ENCODE data around the gene ZSWIM5.
"Not testable (repeated sequence)": the region's sequence is repeated elsewhere in the genome, so short reads cannot be mapped to it uniquely, and the experiment has no call there.

The ZSWIM5 gene

GRCh38 chr1:44999232-44999631, 207.2 kb downstream of the ZSWIM5 start:
- ATAC-seq: no peak

DNA sequence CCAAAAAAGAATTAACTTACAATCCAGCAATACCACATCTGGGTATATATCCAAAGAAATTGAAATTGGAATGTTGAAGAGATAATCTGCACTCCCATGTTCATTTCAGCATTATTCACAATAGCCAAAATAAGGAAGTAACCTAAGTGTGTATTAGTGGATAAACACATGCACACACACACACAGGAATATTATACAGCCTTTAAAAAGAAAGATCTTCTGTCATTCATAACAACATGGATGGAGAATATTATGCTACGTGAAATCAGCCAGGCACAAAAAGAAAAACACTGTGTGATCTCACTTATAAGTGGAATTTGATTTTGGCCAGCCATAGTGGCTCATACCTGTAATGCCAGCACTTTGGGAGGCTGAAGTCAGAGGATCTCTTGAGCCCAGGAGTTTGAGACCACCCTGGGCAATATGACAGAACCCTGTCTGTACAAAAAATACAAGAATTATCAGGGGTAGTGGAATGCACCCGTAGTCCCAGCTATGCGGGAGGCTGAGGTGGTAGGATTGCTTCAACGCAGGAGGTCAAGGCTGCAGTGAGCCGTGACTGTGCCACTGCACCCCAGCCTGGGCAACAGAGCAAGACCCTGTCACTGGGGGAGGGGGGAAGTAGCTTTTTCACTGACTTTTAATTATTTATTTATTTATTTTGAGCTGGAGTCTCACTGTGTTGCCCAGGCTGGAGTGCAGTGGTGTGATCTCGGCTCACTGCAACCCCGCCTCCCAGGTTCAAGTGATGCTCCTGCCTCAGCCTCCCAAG, 210.8 kb downstream of the ZSWIM5 start:
- ATAC-seq: no peak

DNA sequence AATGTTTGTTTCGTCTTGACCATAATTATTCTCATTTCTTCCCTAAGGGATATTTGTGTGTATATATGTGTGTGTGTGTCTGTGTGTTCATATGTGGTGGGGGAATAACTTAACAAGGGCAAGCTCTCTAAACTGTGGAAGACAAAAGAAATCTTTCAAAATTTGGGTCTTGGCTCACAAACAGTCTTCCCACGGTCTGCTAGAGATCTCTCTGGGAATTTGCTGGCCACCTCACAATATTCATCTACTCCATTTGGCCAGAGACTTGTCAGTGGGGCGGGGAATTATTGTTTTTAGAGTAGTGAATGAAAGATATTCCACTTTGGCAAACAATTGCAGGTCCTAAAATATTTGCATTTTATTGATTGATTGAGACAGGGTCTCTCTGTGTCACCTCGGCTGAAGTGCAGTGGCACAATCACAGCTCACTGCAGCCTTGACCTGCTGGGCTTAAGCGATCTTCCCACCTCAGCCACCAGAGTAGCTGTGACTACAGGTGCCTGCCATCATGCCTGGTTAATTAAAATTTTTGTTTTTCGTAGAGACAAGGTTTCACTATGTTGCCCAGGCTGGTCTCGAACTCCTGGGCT, 212.0 kb downstream of the ZSWIM5 start:
- ATAC-seq: no peak

GRCh38 chr1:44988531-44989156, 217.8 kb downstream of the ZSWIM5 start:
- no peak for ATAC-seq

DNA sequence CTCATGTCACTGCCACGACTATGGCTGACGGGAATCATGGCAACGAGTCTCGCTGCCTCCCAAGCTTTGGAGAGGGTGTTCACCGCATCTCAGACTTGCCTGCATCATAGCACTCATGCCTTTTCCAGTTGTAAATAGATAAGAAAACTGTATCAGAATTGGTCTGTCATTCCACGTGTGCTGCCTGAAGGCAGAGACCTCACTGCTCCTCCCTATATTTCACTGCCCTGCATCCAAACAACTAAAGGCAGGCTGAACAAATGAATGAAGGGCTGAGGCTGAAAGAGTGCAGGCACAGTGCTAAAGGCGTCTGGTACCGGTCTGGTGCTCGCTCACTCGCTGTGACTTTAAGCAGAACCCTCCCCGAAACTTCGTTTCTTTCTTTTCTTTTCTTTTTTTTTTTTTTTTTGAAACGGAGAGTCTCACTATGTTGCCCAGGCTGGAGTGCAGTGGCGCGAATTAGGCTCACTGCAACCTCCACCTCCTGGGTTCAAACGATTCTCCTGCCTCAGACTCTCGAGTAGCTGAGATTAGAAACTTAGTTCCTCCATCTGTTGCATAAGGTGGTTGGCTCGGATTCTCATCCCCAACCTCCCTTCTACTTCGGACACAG, 220.6 kb downstream of the ZSWIM5 start:
- peak in 1 of 2 donors; percentile 1 for ATAC-seq

- ATAC-seq: not testable (repeated sequence)
These were observed 229.0 kb downstream of the ZSWIM5 start for GRCh38 chr1:44977372-44977771.

DNA sequence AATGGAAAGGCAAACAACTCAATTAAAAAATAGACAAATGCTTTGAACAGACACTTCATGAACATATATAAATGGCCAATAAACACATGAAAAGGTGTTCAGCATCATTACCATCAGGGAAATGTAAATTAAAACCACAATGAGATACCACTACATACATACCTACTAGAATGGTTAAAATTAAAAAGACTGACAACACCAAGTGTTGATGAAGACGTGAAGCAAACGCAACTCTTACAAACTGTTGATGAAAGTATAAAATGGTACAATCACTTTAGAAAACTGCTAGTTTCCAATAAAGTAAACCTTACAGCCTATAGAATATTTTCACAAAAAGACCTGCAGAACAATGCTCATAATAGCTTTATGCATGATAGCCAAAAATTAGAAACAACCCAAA, 230.2 kb downstream of the ZSWIM5 start:
- ATAC-seq: no peak

- ATAC-seq: peak in 1 of 2 donors; percentile 33
These were observed 232.8 kb downstream of the ZSWIM5 start for GRCh38 chr1:44973645-44974044.

DNA sequence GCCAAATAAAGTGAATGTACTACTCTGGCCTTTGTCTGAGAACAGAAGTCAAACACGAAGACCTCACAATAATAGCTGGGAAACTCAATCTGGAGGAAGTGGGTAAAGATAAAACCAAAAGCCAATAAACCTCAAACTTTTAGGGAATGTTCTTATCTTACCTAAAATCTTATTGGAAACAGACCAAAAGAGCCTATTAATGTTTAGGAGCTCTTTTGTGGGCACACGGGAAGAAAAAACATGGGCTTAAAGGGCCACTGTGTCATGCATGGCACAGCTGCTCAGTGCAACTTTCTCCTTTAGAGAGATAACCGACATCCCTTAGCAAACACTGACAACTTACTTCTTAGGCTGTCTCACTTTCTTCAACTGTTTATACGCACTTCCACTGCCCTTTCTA, 236.1 kb downstream of the ZSWIM5 start:
- no peak for ATAC-seq

All from activated CD4-positive, CD25-positive, alpha-beta regulatory T cell treated with anti-CD3 and anti-CD28 coated beads, Interleukin-2, amount 50 U/mL, for 24 hours (primary cell).